GM23248 (cell line): ENCODE data around the gene ACTL6B. TPM values are rescaled to one million over a fixed set of nuclear protein-coding genes. Genes with fewer than 3 reads are reported as not detected.

Experiments used
- DNase-seq: peaks from one replicate; pipeline ENCODE4 v3.0.0-alpha.2; 2015
- H2AFZ ChIP-seq: fragments of 200-600 bp; sonication (generic); 2 replicates; pipeline ENCODE4 v1.6.1; 2016; ENCODE audit warnings: antibody characterized with exemption
- H3F3A ChIP-seq: fragments of 200-600 bp; sonication (generic); 2 replicates; pipeline ENCODE4 v1.6.1; 2016; ENCODE audit warnings: mild to moderate bottlenecking, antibody characterized with exemption, mixed run types; ENCODE audit not compliant: insufficient read depth
- H3K27ac ChIP-seq: fragments of 200-600 bp; sonication (generic); 2 replicates; pipeline ENCODE4 v1.5.1; 2016; ENCODE audit warnings: mild to moderate bottlenecking
- H3K27me3 ChIP-seq: fragments of 200-600 bp; sonication (generic); replicated peaks from 2 replicates; pipeline ENCODE4 v1.6.1; 2016; ENCODE audit warnings: mild to moderate bottlenecking; ENCODE audit not compliant: insufficient read depth
- H3K36me3 ChIP-seq: fragments of 200-600 bp; sonication (generic); 2 replicates; pipeline ENCODE4 v1.6.1; 2016; ENCODE audit warnings: low read depth, mild to moderate bottlenecking
- H3K4me1 ChIP-seq: fragments of 200-600 bp; sonication (generic); 2 replicates; pipeline ENCODE4 v1.6.1; 2016; ENCODE audit warnings: mild to moderate bottlenecking; ENCODE audit not compliant: insufficient read depth
- H3K4me2 ChIP-seq: fragments of 200-600 bp; sonication (generic); one replicate; pipeline ENCODE4 v1.6.1; 2016; ENCODE audit warnings: mild to moderate bottlenecking; ENCODE audit not compliant: unreplicated experiment
- H3K4me3 ChIP-seq: fragments of 200-600 bp; sonication (generic); 2 replicates; pipeline ENCODE4 v1.5.1; 2016; ENCODE audit warnings: mild to moderate bottlenecking
- H3K79me2 ChIP-seq: fragments of 200-600 bp; sonication (generic); 2 replicates; pipeline ENCODE4 v1.6.1; 2016; ENCODE audit warnings: mild to moderate bottlenecking; ENCODE audit not compliant: insufficient read depth
- H3K9ac ChIP-seq: fragments of 200-600 bp; sonication (generic); 2 replicates; pipeline ENCODE4 v1.6.1; 2016; ENCODE audit warnings: mild to moderate bottlenecking
- H3K9me2 ChIP-seq: fragments of 200-600 bp; sonication (generic); 2 replicates; pipeline ENCODE4 v1.6.1; 2016; ENCODE audit warnings: mixed run types, mild to moderate bottlenecking, moderate library complexity; ENCODE audit not compliant: insufficient read depth
- H3K9me3 ChIP-seq: fragments of 200-600 bp; sonication (generic); one replicate; pipeline ENCODE4 v1.6.1; 2017; ENCODE audit warnings: low read depth
- H4K20me1 ChIP-seq: fragments of 200-600 bp; sonication (generic); 2 replicates; pipeline ENCODE4 v1.6.0; 2016; ENCODE audit not compliant: insufficient read depth
- EZH2 ChIP-seq: fragments of 200-600 bp; sonication (generic); IDR thresholded peaks from 2 replicates; pipeline ENCODE4 v1.6.1; 2018; ENCODE audit warnings: antibody characterized with exemption, mild to moderate bottlenecking; ENCODE audit not compliant: insufficient read depth, poor library complexity, severe bottlenecking
- EZH2phosphoT487 ChIP-seq: fragments of 200-600 bp; sonication (generic); IDR thresholded peaks from 2 replicates; pipeline ENCODE4 v1.6.1; 2018; ENCODE audit warnings: antibody characterized with exemption, moderate library complexity, mild to moderate bottlenecking, low read depth; ENCODE audit not compliant: insufficient read depth
- WGBS, 2 experiments: methylation state at CpG; one replicate each; pipeline ENCODE4 v1.1.6; 2015 to 2017; ENCODE audit warnings: low lambda C conversion rate in 2 of 2, low coverage in 1 of 2; ENCODE audit errors: missing lambda C conversion rate in 2 of 2; 5-methylcytosine and 5-hydroxymethylcytosine counted together
- in situ Hi-C: fragments of 300-500 bp; cut with MboI; formaldehyde crosslinking; loops from 2 replicates; pipeline ENCODE4 v1.15.0; 2020
- polyA plus RNA-seq: library from polyadenylated mRNA; unstranded; fragments of >200 nt; fragmentation: Nextera tagmentation; extraction: Ambion mirVana; gene quantifications from 2 replicates; pipeline ENCODE4 v1.2.1, GENCODE V29; 2016
- total RNA-seq: library from RNA; depleted of rRNA; stranded (reverse); fragments of >200 nt; shearing (Covaris generic); gene quantifications from 2 replicates; pipeline ENCODE4 v1.2.3, GENCODE V29; 2014; rRNA removed

Gene ACTL6B
- total and polyA plus RNA-seq, 2 experiments from 2014 or later = not detected

DNA sequence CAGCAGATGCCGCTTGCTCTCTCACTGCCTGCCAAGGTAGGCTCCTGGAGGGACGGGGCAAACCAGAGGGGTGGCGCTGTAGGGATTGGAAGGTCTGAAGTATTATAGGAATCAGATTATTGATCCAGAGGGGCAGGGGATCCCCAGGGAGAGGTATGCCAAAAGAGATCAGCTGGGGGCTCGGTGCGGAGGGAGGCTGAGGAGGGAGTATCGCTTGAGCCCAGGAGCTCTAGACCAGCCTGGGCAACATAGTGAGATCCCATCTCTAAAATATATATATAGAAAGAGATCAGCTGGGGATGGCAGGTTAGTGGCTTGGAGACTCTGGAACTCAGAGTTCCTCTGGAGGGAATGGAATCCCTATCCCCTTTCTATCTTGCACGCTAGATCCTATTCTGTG lies 61.1 kb downstream of the ACTL6B start:
- TF ChIP-seq EZH2 = no peak
- no peak for TF ChIP-seq EZH2phosphoT487
- Histone ChIP-seq H2AFZ (no peak overlapping the region), H3K9ac (no peak overlapping the region), H3K79me2 (no peaks in the 10 kb centered on the region), H3K4me2 (no peak overlapping the region), H3K9me2 (no peaks in the 10 kb centered on the region), H3K9me3 (no peaks in the 10 kb centered on the region), H3F3A (no peaks in the 10 kb centered on the region), H3K4me3 (no peak overlapping the region), H3K27ac (no peak overlapping the region), H3K4me1 (no peaks in the 10 kb centered on the region), H3K36me3 (no peaks in the 10 kb centered on the region), H4K20me1 (no peaks in the 10 kb centered on the region), H3K27me3 (no peaks in the 10 kb centered on the region)
- no peak for DNase-seq
- in situ Hi-C loops = no loop called here
- WGBS, 2 experiments = 94 to 95% methylated on average over 7 of the region's 7 CpGs

Other genes with a start within 250 kb of the ACTL6B start
- gene ZCWPW1, start 227.7 kb downstream of the ACTL6B start, total RNA-seq = 0.89 and 1.9 TPM in 2 replicates
- gene ZCWPW1, start 227.7 kb downstream of the ACTL6B start, polyA plus RNA-seq = 3.6 and 4.2 TPM in 2 replicates
- 24.2 and 27.2 TPM in 2 replicates for gene MEPCE, start 226.6 kb downstream of the ACTL6B start, total RNA-seq
- 7.7 and 8.0 TPM in 2 replicates for gene MEPCE, start 226.6 kb downstream of the ACTL6B start, polyA plus RNA-seq
- 11.9 and 15.8 TPM in 2 replicates for gene PPP1R35, start 220.0 kb downstream of the ACTL6B start, total RNA-seq
- gene PPP1R35, start 220.0 kb downstream of the ACTL6B start, polyA plus RNA-seq = 15.7 and 20.0 TPM in 2 replicates
- not detected in 2 replicates for gene SPACDR, start 192.2 kb downstream of the ACTL6B start, total RNA-seq
- 0.50 TPM in 1 of 2 replicates, not detected in the other for gene SPACDR, start 192.2 kb downstream of the ACTL6B start, polyA plus RNA-seq
- gene TSC22D4, start 177.2 kb downstream of the ACTL6B start, total RNA-seq = 18.6 and 30.7 TPM in 2 replicates
- 19.1 and 20.7 TPM in 2 replicates for gene TSC22D4, start 177.2 kb downstream of the ACTL6B start, polyA plus RNA-seq
- gene NYAP1, start 172.5 kb downstream of the ACTL6B start, total RNA-seq = not detected in 2 replicates
- gene NYAP1, start 172.5 kb downstream of the ACTL6B start, polyA plus RNA-seq = not detected in 2 replicates
- 4.8 and 4.9 TPM in 2 replicates for gene AGFG2, start 117.2 kb downstream of the ACTL6B start, total RNA-seq
- 6.5 and 7.3 TPM in 2 replicates for gene AGFG2, start 117.2 kb downstream of the ACTL6B start, polyA plus RNA-seq
- gene SAP25, start 82.5 kb downstream of the ACTL6B start, total RNA-seq = not detected in 2 replicates
- gene SAP25, start 82.5 kb downstream of the ACTL6B start, polyA plus RNA-seq = 0.42 TPM in 1 of 2 replicates, not detected in the other
- 13.6 and 29.2 TPM in 2 replicates for gene LRCH4, start 70.3 kb downstream of the ACTL6B start, total RNA-seq
- 11.0 and 12.9 TPM in 2 replicates for gene LRCH4, start 70.3 kb downstream of the ACTL6B start, polyA plus RNA-seq
- gene FBXO24, start 70.1 kb downstream of the ACTL6B start, total RNA-seq = 0.43 and 0.89 TPM in 2 replicates
- 0.11 and 0.38 TPM in 2 replicates for gene FBXO24, start 70.1 kb downstream of the ACTL6B start, polyA plus RNA-seq
- gene PCOLCE, start 54.1 kb downstream of the ACTL6B start, total RNA-seq = 211 and 267 TPM in 2 replicates
- gene PCOLCE, start 54.1 kb downstream of the ACTL6B start, polyA plus RNA-seq = 536 and 544 TPM in 2 replicates
- 14.0 and 17.5 TPM in 2 replicates for gene MOSPD3, start 43.9 kb downstream of the ACTL6B start, total RNA-seq
- 26.5 and 27.1 TPM in 2 replicates for gene MOSPD3, start 43.9 kb downstream of the ACTL6B start, polyA plus RNA-seq
- 0.11 and 0.51 TPM in 2 replicates for gene TFR2, start 14.9 kb downstream of the ACTL6B start, total RNA-seq
- 0.28 and 0.79 TPM in 2 replicates for gene TFR2, start 14.9 kb downstream of the ACTL6B start, polyA plus RNA-seq
- gene GNB2, start 17.3 kb upstream of the ACTL6B start, total RNA-seq = 65.6 and 89.8 TPM in 2 replicates
- gene GNB2, start 17.3 kb upstream of the ACTL6B start, polyA plus RNA-seq = 130 and 132 TPM in 2 replicates
- gene GIGYF1, start 37.8 kb upstream of the ACTL6B start, total RNA-seq = 15.6 and 19.5 TPM in 2 replicates
- 6.4 and 7.4 TPM in 2 replicates for gene GIGYF1, start 37.8 kb upstream of the ACTL6B start, polyA plus RNA-seq
- 31.3 and 35.2 TPM in 2 replicates for gene POP7, start 49.7 kb upstream of the ACTL6B start, total RNA-seq
- gene POP7, start 49.7 kb upstream of the ACTL6B start, polyA plus RNA-seq = 63.4 and 67.9 TPM in 2 replicates
- not detected in 2 replicates for gene EPO, start 64.0 kb upstream of the ACTL6B start, total RNA-seq
- gene EPO, start 64.0 kb upstream of the ACTL6B start, polyA plus RNA-seq = not detected in 2 replicates
- not detected in 2 replicates for gene ZAN, start 77.1 kb upstream of the ACTL6B start, total RNA-seq
- not detected in 2 replicates for gene ZAN, start 77.1 kb upstream of the ACTL6B start, polyA plus RNA-seq
- gene EPHB4, start 171.1 kb upstream of the ACTL6B start, total RNA-seq = 26.9 and 32.9 TPM in 2 replicates
- 6.7 and 8.2 TPM in 2 replicates for gene EPHB4, start 171.1 kb upstream of the ACTL6B start, polyA plus RNA-seq
- 16.8 and 21.2 TPM in 2 replicates for gene SLC12A9, start 196.3 kb upstream of the ACTL6B start, total RNA-seq
- 6.1 and 7.9 TPM in 2 replicates for gene SLC12A9, start 196.3 kb upstream of the ACTL6B start, polyA plus RNA-seq
- 113 and 121 TPM in 2 replicates for gene TRIP6, start 210.9 kb upstream of the ACTL6B start, total RNA-seq
- gene TRIP6, start 210.9 kb upstream of the ACTL6B start, polyA plus RNA-seq = 68.6 and 71.3 TPM in 2 replicates
- 57.1 and 58.9 TPM in 2 replicates for gene SRRT, start 218.7 kb upstream of the ACTL6B start, total RNA-seq
- gene SRRT, start 218.7 kb upstream of the ACTL6B start, polyA plus RNA-seq = 74.8 and 74.9 TPM in 2 replicates
- gene UFSP1, start 233.3 kb upstream of the ACTL6B start, total RNA-seq = 6.7 and 9.9 TPM in 2 replicates
- 4.3 and 5.1 TPM in 2 replicates for gene UFSP1, start 233.3 kb upstream of the ACTL6B start, polyA plus RNA-seq
- gene ACHE, start 239.4 kb upstream of the ACTL6B start, total RNA-seq = not detected in 2 replicates
- 0.14 TPM in 1 of 2 replicates, not detected in the other for gene ACHE, start 239.4 kb upstream of the ACTL6B start, polyA plus RNA-seq